ENCODE results near the gene ATP13A3.

- no peak for TF ChIP-seq POLR2A (IDR thresholded peaks at IDR 0.05; ENCODE audit: extremely low read depth, insufficient read length)
- TF ChIP-seq CTCF (IDR thresholded peaks at IDR 0.05; ENCODE audit: low read depth, low read length): no peak
- TF ChIP-seq MAX (IDR thresholded peaks at IDR 0.05; ENCODE audit: low read depth, low read length): no peak
- TF ChIP-seq MYC (IDR thresholded peaks at IDR 0.05; ENCODE audit: low read depth, low read length): no peak
Measured at GRCh38 chr3:194373028-194373427, 113.8 kb downstream of the ATP13A3 start.
